HL-60 (cell line): ENCODE measurements around the gene TARS2.

Experiments used
- CTCF ChIP-seq: IDR thresholded peaks from one replicate; pipeline ENCODE4 v1.5.1; 2011; ENCODE audit warnings: low read length, control low read depth, inconsistent platforms; ENCODE audit not compliant: insufficient read depth
- POLR2AphosphoS5 ChIP-seq: IDR thresholded peaks from 2 replicates; pipeline ENCODE4 v1.6.1; 2012; ENCODE audit warnings: low read depth

- TF ChIP-seq CTCF (no peak), POLR2AphosphoS5 (no peak)
Observed at GRCh38 chr1:150548632-150549495, 61.6 kb downstream of the TARS2 start, which contains the start of gene ADAMTSL4.
